GM19023 (cell line): ENCODE measurements around the gene SOS1.

Source experiments
- ATAC-seq: cut with Tn5 transposase; IDR thresholded peaks from one replicate; pipeline ENCODE4 v1.9.1; 2021; ENCODE audit warnings: mild to moderate bottlenecking, moderate library complexity; ENCODE audit not compliant: unreplicated experiment

SOS1 gene

DNA sequence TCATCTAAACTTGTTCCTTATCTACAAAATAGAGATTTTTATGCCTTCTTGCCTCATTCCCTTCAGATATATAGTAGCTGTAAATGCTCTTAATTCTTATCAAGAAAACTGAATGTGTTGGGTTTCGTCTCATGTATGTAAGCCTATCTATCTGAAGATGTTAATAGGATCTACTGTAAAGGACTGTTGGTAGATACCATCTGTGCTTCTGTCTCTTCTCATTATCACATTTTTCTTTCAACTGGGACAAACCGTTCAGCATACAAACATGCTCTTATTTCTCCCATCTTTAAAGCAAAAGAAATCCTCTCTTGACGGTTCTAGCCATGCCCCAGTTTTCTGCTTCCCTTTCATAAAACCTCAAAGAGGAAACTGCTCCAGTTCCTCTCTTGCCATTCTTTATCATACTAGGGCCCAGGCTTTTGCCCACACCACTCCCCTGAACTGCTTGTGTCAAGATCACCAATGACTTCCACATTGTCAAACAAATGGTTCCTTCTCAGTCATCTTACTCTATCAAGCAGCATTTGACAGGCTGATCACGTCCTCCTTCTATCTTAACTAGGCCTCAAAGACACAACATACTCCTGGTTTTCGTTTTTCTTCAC lies 142.5 kb downstream of the SOS1 start:
- ATAC-seq, result no peak

DNA sequence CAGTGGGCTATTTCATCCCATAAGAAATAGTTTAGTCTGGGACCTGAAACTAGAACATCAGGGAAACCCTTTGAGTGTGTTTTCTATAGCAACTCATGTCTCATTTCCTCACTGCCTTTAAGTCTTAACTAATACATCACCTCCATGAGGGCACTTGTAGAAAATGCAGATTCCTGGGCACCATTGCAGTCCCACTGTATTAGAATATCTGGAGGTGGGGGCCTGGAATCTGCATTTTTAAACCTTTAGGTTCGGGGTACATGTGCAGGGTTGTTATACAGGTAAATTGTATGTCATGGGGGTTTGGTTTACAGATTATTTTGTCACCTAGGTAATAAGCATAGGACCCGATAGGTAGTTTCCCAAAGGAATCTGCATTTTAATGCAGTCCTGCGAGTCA lies 143.8 kb downstream of the SOS1 start:
- no peak for ATAC-seq

DNA sequence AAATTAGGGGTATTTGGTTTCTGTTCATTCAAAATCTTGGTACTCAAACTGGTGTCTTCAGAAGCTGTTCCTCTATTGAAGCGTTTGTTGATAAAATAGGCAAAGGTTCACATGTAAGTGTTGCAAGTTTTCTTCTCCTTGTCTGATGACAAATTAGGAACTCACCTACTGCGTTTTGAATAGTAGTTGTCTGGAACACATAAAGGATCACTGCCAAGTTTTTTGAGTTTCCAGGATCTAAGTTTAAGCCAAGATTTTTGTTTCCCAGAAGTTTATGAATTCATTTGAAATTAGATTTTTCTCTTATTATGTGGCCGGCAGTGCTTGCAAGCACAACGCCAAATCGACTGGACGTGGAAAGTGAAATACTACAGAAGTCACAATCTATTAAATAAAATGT lies 145.8 kb downstream of the SOS1 start:
- no peak for ATAC-seq

- ATAC-seq, result no peak
Measured at GRCh38 chr2:38973266-38973665, 147.6 kb downstream of the SOS1 start.

DNA sequence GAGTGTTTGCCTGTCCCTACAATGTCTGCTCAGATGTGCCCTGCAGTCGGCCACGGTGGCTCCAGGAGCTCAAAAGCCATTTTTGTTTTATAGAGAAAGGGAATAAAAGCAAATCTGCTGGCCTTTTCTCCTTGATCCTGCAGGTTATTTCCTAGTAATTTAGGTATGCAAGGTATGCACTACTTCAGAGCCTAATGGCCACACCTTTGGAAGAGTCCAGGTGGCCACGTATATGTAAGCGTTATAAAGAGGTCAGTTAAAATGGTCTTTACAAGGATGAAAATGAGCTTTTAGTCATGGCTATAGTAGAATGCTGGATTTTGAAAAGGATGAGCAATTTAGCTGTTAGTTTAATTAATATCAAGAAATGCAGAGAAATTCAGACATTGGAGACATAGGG lies 149.5 kb downstream of the SOS1 start:
- no peak for ATAC-seq

GRCh38 chr2:38968021-38968420 lies 152.8 kb downstream of the SOS1 start:
- ATAC-seq, result no peak

DNA sequence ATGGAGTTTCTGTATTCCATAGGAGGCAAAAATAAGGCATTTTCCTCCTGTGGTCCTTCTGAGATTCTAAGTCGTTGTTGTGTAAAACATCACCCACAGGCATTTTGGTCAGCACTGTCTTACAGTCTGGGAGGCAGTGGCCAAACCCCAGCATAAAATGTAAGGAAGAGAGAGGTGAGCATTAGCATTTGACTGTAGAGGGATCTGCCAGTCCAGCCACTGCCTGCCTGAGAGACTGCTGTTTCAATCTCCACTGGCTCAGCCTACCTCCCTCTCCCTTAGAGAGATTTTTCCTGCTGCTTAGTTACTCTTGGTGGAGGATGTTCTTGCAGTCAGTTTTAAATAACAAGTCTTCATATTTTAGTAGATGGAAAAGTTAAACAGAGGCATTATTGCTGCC lies 154.2 kb downstream of the SOS1 start:
- no peak for ATAC-seq

DNA sequence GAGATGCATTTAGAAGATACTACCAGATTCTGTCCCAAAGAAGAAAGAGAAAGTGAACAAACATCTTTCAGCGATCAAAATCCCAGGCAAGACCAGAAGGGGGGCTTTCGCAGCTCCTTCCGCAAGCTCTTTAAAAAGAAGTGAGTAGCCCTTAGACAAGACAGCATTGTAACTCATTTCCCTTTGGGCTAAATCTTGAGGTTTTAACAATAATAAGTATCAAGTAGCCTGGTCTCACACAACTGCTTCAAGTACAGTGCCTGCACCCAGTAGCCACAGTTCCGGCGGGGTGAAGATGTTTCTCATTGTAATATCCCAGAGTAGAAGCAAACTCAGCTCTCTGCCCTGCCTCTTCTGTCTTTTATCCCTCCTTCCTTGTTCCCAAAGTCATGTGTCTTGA lies 154.8 kb downstream of the SOS1 start:
- no peak for ATAC-seq

DNA sequence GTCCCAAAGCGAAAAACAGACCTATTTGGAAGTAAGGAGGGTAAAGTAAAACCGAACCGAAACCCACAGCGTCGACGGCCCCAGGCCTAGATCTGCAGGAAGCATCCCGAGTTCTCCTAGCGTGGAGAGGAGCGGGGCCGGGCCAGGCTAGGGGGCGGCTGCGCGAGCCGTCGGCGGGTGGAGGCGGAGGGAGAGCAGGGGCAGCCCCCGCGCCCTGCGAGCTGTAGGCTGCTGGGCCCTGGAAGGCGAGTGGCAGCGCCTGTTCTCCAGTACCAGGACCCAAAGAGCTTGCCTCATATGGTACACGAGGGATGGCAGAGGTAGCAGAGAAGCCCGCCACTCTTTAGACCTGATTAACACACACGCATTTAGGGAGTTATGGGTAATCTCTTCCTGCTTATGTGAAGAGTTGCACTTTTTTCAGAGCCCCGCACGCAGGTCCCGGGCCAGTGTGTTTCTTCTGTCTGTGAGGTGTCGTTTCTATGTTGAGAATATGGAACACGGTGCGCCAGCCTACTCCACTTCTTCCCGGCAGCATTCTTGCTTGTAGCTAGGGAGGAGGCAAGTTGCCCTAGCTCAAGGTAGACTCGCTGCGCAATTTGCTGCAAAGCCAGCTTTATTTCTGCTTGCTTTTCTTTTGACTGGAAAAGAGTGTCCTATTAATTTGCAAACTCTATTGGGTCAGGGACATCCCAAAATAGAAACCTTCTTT lies 160.1 kb downstream of the SOS1 start:
- peak; percentile 17 for ATAC-seq

- peak; percentile 93 for ATAC-seq
Measured at GRCh38 chr2:38959938-38960608, 160.8 kb downstream of the SOS1 start.

DNA sequence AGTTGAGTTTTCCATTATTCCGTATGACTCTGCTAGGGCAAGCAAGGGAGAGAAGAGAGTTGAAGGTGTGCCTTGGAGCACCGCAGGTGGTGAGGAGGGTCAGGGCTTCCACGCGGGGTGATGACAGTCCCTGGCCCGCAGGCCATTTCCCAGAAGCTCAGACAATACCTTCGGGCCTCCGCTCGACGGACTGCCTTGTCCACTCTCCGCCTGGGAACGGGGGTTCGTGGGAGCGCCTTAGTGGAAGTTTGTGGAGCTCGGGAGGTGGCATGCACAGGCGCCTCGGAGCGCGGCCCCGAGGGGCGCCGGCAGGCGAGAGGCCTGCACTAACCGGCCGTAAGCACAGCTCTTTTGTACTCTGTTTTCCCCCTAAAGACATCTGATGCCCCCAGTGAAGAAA lies 161.4 kb downstream of the SOS1 start:
- ATAC-seq, result no peak

GRCh38 chr2:38957972-38958371 lies 162.9 kb downstream of the SOS1 start:
- no peak for ATAC-seq

DNA sequence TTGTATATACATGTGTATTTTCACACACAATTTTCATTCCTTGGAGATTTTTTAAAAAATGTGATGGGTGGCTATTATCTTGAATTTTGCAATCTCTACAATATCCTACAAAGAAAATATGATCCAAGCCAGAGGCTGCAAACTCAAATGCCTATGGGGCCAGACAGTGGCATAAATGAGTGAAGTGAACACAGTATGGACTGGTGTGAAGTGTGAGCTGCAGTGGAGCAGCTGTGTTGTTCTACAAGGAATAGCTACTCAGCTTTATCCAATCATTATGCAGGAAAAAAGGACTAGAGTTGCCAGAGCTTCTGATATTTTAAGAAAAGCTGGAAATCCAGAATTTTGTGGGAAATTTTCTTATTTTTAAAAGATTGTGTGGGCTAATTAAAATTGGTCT lies 169.1 kb downstream of the SOS1 start:
- ATAC-seq, result no peak

GRCh38 chr2:38948995-38949394 lies 171.9 kb downstream of the SOS1 start:
- ATAC-seq, result no peak

DNA sequence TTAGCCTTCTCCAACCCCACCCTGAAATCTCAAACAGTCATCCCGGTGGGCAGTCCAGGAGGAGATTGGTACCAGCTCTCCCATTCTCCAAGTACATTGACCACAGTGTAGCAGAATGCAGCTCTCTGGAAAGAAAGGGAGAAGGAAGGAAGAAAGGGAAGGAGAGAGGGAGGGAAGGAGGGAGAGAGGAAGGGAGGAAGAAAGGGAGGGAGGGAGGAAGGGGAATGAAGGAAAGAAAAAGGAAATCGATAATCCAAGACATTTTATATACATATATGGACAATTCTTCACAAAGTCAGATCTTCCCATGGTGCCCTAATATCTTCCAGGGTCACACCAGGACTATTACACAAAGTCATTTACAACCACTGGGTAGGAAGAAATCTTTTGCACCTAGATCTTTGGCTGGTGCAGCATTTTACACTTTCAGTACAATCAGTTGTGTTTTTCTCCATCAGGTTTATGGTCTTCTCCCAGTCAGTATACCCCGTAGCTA lies 172.4 kb downstream of the SOS1 start:
- ATAC-seq, result no peak

DNA sequence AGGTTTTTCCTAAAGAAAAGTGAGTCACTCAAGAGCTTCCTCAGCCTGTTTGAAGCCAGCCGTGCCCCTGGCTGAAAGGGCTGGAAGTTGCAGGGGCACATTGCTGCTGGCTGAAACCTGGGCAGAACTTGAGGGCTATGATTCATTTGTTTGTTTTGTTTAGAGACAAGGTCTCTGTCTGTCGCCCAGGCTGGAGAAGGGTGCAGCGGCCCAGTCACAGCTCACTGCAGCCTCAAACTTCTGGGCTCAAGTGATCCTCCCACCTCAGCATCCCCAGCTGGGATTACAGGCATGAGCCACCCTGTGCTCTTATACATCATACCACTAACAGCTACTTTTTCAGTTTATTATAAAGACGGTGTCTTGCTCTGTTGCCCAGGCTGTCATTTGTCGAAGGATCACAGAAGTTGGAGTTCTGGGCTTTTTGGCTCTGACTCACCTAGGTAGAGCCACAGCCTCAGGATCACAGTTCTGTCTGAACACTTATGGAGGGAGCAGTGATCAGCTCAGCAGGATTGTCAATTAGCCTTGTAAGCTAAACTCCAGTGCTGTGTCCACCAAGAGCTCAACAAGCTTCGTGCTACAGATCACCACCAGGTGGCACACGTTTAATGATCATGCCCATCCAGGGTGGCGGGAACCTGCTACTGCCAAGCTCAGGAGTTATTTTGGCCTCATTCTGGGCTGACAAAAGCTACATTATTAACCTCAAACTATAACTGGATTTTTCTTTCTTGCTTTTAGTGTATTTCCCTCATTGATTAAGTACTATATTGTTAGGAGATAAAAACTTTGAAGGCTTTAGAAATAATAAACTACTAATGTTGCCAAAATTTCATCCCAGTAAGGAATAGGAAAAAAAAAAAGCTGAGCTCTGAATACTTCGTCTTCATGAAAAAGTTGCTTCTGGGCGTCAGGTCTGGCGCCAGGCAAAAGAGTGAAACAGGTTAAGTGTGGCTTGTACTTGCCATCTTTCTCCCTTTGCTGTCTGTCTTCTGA lies 173.3 kb downstream of the SOS1 start:
- ATAC-seq, result peak; percentile 80

DNA sequence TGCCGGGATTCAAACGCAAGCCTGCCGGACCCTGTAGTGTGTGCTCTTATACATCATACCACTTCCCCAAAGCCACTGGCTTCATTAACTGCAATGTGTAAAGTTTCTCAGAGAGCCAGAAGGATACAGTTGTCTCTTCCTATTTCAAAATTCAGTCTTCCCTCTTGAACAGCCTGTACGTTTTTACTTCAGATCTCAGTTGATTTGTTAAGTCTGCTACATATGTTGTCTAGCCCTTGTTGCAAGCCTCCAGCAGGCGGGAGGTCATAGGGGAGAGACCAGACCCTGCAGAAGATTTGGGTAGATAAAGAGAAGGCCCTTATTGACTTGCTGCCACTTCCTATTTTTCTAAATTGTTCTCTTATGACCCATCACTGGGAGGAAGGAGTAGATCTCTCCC lies 174.9 kb downstream of the SOS1 start:
- no peak for ATAC-seq

DNA sequence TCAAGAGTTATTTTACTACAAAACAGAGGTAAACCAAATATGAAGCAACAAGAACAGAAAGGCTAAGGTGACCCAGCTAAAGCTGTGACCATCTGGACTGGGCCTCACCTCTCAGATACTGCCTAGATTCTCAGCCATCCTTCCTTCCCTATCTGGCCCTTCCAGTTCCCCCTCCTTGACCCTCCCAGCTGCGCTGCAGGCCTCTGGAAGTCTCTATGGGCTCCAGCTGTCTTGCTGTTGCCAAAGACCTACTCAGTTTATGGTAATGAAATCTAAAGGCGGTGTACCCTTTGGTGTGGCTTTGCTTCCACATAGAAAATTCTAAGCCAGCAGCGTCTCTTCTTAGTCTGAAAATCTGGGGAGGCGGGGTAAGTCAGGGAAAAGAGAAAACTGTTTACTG lies 175.5 kb downstream of the SOS1 start:
- no peak for ATAC-seq

GRCh38 chr2:38943784-38944183 lies 177.1 kb downstream of the SOS1 start:
- ATAC-seq, result no peak

- no peak for ATAC-seq
Measured at GRCh38 chr2:38940746-38941145, 180.1 kb downstream of the SOS1 start.

GRCh38 chr2:38937548-38937947 lies 183.3 kb downstream of the SOS1 start:
- no peak for ATAC-seq
